Measurements from ENCODE around the gene ZSCAN21.

ZSCAN21 gene

GRCh38 chr7:100105534-100105933 lies 56.0 kb downstream of the ZSCAN21 start:
- Histone ChIP-seq H3K27ac (no peak overlapping the region), H3K27me3 (ENCODE audit: control insufficient read depth, insufficient read depth, low read length) (no peaks in the 10 kb centered on the region), H3K4me3 (ENCODE audit: low read depth, low read length) (no peak overlapping the region), H3K79me2 (no peaks in the 10 kb centered on the region), H2AFZ (no peak overlapping the region), H3K9me3 (ENCODE audit: control insufficient read depth, low read length) (no peaks in the 10 kb centered on the region), H3K36me3 (ENCODE audit: control insufficient read depth, insufficient read depth, low read length) (no peaks in the 10 kb centered on the region), H3K4me2 (ENCODE audit: low read length) (no peak overlapping the region), H3K4me1 (no peaks in the 10 kb centered on the region), H3K9ac (no peak overlapping the region)
- TF ChIP-seq CTCF (IDR thresholded peaks at IDR 0.05) = no peak

GRCh38 chr7:100106633-100107032 lies 57.1 kb downstream of the ZSCAN21 start:
- H3K9ac ChIP-seq = no peak overlapping the region
- H3K9me3 ChIP-seq (ENCODE audit: control insufficient read depth, low read length) = no peaks in the 10 kb centered on the region
- no peaks in the 10 kb centered on the region for H3K4me1 ChIP-seq
- no peaks in the 10 kb centered on the region for H3K79me2 ChIP-seq
- H3K4me3 ChIP-seq (ENCODE audit: low read depth, low read length) = no peak overlapping the region
- H3K4me2 ChIP-seq (ENCODE audit: low read length) = no peak overlapping the region
- H3K27me3 ChIP-seq (ENCODE audit: control insufficient read depth, insufficient read depth, low read length) = no peaks in the 10 kb centered on the region
- H3K27ac ChIP-seq = no peak overlapping the region
- no peak overlapping the region for H2AFZ ChIP-seq
- no peaks in the 10 kb centered on the region for H3K36me3 ChIP-seq (ENCODE audit: control insufficient read depth, insufficient read depth, low read length)
- no peak for TF ChIP-seq CTCF (IDR thresholded peaks at IDR 0.05)

- Histone ChIP-seq H3K36me3 (ENCODE audit: control insufficient read depth, insufficient read depth, low read length) (no peaks in the 10 kb centered on the region), H3K79me2 (no peaks in the 10 kb centered on the region), H3K4me3 (ENCODE audit: low read depth, low read length) (no peak overlapping the region), H3K9ac (no peak overlapping the region), H3K9me3 (ENCODE audit: control insufficient read depth, low read length) (no peaks in the 10 kb centered on the region), H3K27ac (no peak overlapping the region), H3K4me2 (ENCODE audit: low read length) (no peak overlapping the region), H3K4me1 (no peaks in the 10 kb centered on the region), H2AFZ (no peak overlapping the region), H3K27me3 (ENCODE audit: control insufficient read depth, insufficient read depth, low read length) (no peaks in the 10 kb centered on the region)
- TF ChIP-seq CTCF (IDR thresholded peaks at IDR 0.05) = no peak
Measured at GRCh38 chr7:100107125-100107737, 57.7 kb downstream of the ZSCAN21 start.

GRCh38 chr7:100107890-100108289 lies 58.3 kb downstream of the ZSCAN21 start:
- H3K36me3 ChIP-seq (ENCODE audit: control insufficient read depth, insufficient read depth, low read length) = no peaks in the 10 kb centered on the region
- H3K27me3 ChIP-seq (ENCODE audit: control insufficient read depth, insufficient read depth, low read length) = no peaks in the 10 kb centered on the region
- H3K9ac ChIP-seq = no peak overlapping the region
- H3K4me3 ChIP-seq (ENCODE audit: low read depth, low read length) = no peak overlapping the region
- no peak overlapping the region for H3K4me2 ChIP-seq (ENCODE audit: low read length)
- H3K4me1 ChIP-seq = no peaks in the 10 kb centered on the region
- H3K79me2 ChIP-seq = no peaks in the 10 kb centered on the region
- no peak overlapping the region for H3K27ac ChIP-seq
- H3K9me3 ChIP-seq (ENCODE audit: control insufficient read depth, low read length) = no peaks in the 10 kb centered on the region
- no peak for TF ChIP-seq CTCF (IDR thresholded peaks at IDR 0.05)
- no peak overlapping the region for H2AFZ ChIP-seq

GRCh38 chr7:100109521-100110163 lies 60.1 kb downstream of the ZSCAN21 start:
- no peak for TF ChIP-seq CTCF (IDR thresholded peaks at IDR 0.05)
- no peak overlapping the region for H3K9ac ChIP-seq
- H3K4me3 ChIP-seq (ENCODE audit: low read depth, low read length) = no peak overlapping the region
- H3K27me3 ChIP-seq (ENCODE audit: control insufficient read depth, insufficient read depth, low read length) = no peaks in the 10 kb centered on the region
- no peak overlapping the region for H2AFZ ChIP-seq
- no peak overlapping the region for H3K4me2 ChIP-seq (ENCODE audit: low read length)
- no peaks in the 10 kb centered on the region for H3K4me1 ChIP-seq
- H3K9me3 ChIP-seq (ENCODE audit: control insufficient read depth, low read length) = no peaks in the 10 kb centered on the region
- H3K36me3 ChIP-seq (ENCODE audit: control insufficient read depth, insufficient read depth, low read length) = no peaks in the 10 kb centered on the region
- no peaks in the 10 kb centered on the region for H3K79me2 ChIP-seq
- no peak overlapping the region for H3K27ac ChIP-seq

Measured in parathyroid adenoma (tissue), 2 donors.